HG03196 (cell line): Measurements from ENCODE around the gene TENT4B.
"Not testable (repeated sequence)": the region's sequence is repeated elsewhere in the genome, so short reads cannot be mapped to it uniquely, and the experiment has no call there.

Source experiments
- ATAC-seq: cut with Tn5 transposase; IDR thresholded peaks from one replicate; pipeline ENCODE4 v1.9.1; 2021; ENCODE audit not compliant: unreplicated experiment

The TENT4B gene

GRCh38 chr16:50152807-50153595, at the start of gene TENT4B:
Gene TENT4B (plus strand): TSS chr16:50153306. CDS start chr16:50153622, 316 bp downstream.
- ATAC-seq: peak; percentile 76

GRCh38 chr16:50103764-50104163, 49.3 kb upstream of the TENT4B start:
- ATAC-seq: no peak

DNA sequence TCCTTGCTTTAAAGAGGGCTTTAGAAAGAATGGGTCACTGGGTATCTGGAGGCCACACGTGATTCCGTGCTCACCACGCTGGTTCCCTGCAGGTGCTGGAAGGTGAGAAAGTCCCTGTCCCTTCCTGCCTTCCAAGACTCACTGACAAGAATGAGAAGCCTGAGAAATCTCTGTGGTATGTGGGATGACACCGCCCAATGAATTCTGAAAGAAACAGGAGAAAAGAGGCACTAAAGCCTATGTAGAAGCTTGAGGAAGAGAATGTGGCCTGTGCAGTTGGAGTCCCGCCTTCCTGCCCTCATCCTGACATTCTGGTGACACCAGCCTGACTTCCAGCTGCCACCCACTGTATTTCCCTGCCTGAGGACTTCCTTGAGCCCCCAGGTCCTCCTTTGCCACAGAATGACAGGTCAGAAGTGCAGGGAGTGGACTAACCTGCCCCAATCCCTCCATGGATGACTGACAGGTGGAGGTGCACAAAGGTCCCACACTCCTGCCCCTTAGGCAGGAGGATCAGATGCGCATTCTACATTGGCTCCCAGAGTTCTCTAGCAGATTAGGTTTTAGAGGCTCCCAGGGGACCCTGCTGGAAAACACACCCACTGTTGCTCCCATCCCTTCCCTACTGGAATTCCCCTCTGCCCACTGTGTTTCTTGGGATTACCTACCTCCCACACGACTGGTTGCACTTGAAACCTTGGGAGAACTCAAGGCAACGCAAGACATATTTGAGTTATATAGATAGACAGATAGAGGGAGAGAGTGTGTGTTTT, 38.6 kb upstream of the TENT4B start:
- ATAC-seq: no peak

DNA sequence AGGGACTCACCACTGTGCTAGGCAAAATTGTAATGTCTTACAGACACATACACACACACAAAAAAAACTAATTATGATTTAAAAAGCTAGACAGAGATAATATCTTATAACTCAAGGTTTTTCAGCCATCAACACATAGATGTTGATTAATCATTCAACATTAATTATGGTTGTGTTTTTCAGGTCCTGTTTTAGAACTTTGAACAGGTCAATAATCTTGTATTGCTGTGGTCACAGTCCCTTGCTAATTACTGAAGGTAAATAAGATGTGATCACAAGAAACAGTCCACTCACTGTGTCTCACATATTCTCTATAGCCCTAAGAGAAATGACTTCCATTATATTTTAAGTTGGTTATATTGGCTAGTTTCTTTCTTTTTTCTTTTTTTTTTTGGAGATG, 32.4 kb upstream of the TENT4B start:
- ATAC-seq: no peak

DNA sequence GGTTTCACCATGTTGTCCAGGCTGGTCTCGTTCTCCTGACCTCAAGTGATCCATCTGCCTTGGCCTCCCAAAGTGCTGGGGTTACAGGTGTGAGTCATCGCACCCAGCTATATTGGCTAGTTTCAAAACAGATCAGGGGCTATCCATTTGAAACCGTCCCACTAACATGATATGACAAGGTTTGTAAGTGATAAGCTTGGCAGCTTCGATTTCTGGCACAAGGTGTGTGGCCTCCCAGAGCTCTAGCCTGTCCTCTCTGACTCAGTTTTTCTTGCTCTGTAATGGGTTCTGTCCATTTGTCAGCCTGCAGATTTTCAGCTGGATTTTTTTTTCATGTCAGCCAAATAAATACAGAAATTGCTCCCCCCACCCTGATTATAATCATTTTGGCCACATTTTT, 31.8 kb upstream of the TENT4B start:
- ATAC-seq: peak; percentile 59

- ATAC-seq: peak; percentile 47
Measured at GRCh38 chr16:50121721-50122445, 31.2 kb upstream of the TENT4B start.

DNA sequence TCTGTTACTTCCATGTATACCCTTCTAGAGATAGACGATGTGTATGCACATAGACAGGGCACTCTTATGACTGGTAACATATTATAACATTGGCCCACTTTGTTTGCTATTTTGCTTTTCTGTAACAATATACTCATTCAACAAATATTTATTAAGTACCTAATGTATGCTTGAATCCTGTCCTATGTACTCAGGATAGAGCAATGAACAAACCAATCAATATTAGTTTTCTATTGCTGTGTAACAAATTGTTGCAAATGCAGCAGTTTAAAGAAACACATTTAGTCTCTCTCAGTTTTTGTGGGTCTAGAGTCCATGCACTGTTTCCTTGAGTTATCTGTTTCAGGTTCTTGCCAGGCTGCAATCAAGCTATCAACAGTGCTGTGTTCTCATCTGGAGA, 29.7 kb upstream of the TENT4B start:
- ATAC-seq: no peak

- no peak for ATAC-seq
Measured at GRCh38 chr16:50124769-50125168, 28.3 kb upstream of the TENT4B start.

- no peak for ATAC-seq
Measured at GRCh38 chr16:50126183-50126582, 26.9 kb upstream of the TENT4B start.

DNA sequence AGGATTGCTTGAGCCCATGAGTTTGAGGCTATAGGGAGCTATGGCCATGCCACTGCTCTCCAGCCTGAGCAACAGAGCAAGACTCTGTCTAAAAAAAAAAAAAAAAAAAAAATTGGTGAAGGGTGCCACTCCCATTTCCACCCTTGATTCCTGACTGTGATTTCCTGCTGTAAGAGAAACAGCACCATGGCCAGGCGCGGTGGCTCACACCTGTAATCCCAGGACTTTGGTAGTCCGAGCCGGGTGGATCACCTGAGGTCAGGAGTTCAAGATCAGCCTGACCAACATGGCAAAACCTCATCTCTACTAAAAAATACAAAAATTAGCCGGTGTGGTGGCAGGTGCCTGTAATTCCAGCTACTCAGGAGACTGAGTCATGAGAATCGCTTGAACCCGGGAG, 20.5 kb upstream of the TENT4B start:
- ATAC-seq: not testable (repeated sequence)

DNA sequence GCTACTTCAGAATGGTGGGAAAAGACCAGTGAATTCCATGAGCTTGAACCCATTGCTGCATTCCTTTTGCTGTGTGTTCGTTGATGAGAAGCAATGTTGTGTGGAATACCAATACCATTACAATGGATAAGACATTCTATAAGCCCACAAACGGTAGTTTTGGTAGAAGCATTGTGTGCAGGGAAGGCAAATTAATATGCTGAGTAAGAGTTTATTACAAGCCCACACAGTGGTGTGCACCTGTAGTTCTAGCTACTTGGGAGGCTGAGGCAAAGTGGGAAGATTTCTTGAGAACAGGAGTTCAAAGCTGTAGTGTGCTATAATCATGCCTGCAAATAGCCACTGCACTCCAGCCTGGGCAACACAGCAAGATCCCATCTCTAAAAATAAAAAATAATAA, 19.9 kb upstream of the TENT4B start:
- no peak for ATAC-seq

- no peak for ATAC-seq
Measured at GRCh38 chr16:50136399-50136798, 16.7 kb upstream of the TENT4B start.

DNA sequence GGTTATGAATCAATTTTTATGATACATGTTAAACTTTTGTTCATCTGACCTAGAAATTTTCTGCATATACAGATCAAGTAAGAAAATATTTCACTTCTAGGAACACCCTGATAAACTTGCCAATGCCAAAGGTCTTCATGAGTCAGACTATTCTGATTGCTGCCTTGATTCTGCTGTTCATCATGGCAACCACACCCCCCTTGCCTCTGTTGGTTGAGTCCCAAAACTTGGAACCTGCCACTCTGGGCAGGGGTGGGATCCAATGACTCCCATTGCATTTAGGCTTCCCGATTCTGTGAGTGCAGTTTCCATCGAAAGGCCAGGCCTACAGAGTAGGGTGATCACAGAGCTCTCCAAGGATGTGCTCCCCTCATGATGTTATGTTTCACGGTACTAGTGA, 15.8 kb upstream of the TENT4B start:
- ATAC-seq: no peak

GRCh38 chr16:50139580-50139979, 13.5 kb upstream of the TENT4B start:
- no peak for ATAC-seq

DNA sequence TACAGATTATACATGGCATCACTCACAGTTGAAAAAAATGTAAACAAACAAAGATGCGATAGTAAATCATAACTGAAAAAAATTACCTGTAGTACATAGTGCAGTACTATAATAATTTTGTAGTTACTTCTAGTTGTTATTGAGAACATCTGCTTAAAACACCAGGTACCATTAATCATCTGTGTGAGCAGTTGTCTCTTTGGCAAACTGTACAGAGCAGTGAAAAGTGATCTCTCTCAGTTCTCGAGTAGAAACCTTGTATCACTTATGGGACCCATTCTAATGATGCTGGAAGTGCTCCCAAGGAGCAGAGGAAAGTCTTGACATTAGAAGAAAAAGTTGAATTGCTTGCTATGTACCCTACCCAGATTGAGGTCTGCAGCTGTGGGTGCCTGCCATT, 8.9 kb upstream of the TENT4B start:
- no peak for ATAC-seq

DNA sequence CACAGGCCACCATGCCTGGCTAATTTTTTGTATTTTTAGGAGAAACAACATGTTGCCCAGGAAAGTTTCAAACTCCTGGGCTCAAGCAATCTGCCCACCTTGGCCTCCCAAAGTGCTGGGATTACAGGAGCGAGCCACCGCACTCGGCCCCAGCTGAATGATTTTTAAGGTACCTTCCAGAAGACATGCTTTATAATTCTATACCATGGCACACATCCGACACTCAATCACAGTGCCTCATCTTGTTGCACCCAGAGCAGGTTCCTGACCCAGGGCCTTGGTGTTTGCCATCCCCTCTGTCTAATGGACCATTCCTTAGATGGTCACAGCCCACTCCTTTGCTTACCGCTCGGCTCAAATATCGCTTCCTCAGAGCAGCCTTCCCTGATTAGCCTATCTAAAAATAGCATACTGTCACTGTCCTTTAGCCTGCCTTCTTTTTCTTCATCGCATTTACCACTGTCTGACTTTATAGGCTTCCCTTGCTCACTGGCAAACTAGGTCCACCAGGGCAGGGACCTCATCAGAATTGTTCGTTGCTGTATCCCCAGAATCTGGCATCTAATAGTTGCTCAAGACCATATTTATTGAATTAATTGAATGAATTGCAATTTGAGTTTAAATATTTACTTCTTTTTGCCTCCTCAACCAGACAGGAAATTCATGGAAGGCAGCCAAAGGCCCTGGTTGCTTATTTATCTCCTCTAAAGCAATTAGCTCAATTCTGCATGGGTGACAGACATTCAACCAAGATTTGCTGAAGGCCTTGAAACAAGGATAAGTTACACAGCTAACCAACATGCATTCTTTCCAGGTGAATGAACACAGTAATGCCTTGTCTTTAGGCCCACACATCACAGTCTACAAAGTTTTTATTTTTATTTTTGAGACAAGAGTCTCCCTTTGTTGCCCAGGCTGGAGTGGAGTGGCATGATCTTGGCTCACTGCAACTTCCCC, 6.3 kb upstream of the TENT4B start:
- no peak for ATAC-seq

DNA sequence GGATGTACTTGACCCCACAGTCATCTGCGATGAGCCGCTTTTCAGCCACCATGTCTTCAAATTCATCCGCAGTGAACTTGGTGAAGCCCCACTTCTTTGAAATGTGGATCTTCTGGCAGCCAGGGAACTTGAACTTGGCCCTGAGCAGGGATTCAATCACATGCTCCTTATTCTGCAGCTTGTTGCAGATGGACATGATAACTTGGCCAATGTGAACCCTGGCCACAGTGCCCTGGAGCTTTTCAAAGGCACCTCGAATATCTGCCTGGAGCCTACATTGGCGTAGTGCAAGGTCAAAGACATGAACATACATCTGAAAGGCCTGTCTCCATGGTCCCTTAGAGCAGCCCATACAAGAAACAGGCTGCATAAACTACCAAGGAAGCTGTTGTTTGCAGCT, 1.8 kb upstream of the TENT4B start:
- ATAC-seq: no peak

DNA sequence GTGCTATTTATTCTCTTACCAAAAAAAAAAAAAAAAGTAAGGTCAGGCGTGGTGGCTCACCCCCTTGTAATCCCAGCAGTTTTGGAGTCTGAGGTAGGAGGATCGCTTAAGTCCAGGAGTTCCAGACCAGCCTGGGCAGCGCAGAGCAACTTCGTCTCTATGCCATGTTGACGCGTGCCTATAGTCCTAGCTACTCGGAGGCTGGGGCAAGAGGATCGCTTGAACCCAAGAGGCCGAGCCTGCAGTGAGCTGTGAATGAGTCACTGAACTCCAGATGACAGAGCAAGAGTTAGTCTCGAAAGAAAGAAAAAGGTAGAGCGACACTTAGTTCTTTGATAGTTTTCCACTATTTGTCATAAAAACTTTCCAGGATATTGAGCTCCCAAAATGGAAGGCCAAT, 1.4 kb upstream of the TENT4B start:
- no peak for ATAC-seq

- ATAC-seq: peak; percentile 47
Measured at GRCh38 chr16:50152351-50152806, 727 bp upstream of the TENT4B start.

DNA sequence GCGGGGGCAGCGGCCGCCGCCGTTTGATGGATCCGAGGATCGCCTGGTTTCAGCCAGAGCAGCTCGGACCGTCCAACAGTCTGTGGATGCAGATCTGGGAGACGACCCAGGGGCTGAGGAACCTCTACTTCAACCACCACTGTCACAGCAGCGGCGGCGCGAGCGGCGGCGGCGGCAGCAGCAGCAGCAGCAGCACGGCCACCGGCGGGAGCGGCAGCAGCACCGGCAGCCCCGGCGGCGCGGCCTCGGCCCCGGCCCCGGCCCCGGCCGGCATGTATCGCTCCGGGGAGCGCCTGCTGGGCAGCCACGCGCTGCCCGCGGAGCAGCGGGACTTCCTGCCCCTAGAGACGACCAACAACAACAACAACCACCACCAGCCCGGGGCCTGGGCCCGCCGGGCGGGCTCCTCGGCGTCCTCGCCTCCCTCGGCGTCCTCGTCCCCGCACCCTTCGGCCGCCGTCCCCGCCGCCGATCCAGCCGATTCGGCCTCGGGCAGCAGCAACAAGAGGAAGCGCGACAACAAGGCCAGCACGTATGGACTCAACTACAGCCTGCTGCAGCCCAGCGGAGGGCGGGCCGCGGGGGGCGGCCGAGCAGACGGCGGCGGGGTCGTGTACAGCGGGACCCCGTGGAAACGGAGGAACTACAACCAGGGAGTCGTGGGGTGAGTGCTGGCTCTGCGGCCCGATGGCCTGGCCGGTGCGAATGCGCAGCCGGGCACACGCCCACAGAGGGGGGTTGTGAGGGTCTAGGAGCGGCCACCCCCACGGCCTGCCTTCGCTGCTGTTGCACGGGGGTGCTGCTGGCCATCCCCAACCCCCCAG, 702 bp downstream of the TENT4B start:
- peak; percentile 12 for ATAC-seq
